ENCODE results near the gene RGS4.

- TF ChIP-seq POLR2A (IDR thresholded peaks at IDR 0.05), result no peak
- TF ChIP-seq CTCF (IDR thresholded peaks at IDR 0.05), result no peak
- TF ChIP-seq EP300 (IDR thresholded peaks at IDR 0.05), result no peak
- no peak for TF ChIP-seq POLR2AphosphoS5 (IDR thresholded peaks at IDR 0.05)
These were observed 19.9 kb upstream of the RGS4 start for GRCh38 chr1:163049296-163049695.

Measured in gastroesophageal sphincter (tissue), 3 donors.